ENCODE measurements around the gene TEPSIN. TPM values are rescaled to one million over a fixed set of nuclear protein-coding genes. Genes with fewer than 3 reads are reported as not detected.

TEPSIN gene
- total RNA-seq, 3 donors from 2014 or later: 37.4 to 60.2 (median 50.0) TPM

DNA sequence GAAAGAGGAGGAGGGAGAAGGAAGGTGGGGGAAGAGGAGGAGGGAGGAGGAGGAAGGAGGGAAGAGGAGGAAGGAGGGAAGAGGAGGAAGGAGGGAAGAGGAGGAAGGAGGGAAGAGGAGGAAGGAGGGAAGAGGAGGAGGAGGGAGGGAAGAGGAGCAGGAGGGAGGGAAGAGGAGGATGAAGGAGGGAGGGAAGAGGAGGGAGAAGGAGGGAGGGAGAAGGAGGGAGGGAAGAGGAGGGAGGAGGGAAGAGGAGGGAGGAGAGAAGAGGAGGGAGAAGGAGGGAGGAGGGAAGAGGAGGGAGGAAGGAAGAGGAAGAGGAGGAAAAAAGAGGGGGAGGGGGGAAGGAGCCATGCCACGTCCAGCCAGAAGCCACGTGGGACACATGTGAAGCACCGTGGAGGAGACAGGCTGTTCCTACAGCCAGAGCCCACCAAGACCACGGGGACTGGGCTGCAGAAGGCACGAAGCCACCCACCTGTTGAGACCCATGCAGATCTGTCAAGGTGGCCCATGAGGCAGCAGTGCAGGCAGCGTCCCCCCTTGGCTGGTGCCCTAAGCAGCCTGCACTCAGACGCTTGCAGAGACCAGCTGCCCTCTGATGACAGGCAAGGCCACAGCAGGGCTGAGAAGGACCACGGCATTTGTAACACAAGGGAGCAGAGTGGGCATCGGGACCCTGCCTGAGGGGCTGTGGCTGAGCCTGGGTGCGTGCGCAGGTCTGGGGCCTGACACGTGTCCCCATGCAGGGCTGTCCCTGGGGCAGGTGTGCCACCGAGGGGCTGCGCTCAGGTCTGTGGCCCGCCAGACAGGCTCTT lies 10.6 kb upstream of the TEPSIN start:
- no peak overlapping the region for H3K4me3 ChIP-seq
- ATAC-seq (no peak), DNase-seq (peak in 1 of 3 donors; percentile 48)
- TF ChIP-seq, protein P1, sequence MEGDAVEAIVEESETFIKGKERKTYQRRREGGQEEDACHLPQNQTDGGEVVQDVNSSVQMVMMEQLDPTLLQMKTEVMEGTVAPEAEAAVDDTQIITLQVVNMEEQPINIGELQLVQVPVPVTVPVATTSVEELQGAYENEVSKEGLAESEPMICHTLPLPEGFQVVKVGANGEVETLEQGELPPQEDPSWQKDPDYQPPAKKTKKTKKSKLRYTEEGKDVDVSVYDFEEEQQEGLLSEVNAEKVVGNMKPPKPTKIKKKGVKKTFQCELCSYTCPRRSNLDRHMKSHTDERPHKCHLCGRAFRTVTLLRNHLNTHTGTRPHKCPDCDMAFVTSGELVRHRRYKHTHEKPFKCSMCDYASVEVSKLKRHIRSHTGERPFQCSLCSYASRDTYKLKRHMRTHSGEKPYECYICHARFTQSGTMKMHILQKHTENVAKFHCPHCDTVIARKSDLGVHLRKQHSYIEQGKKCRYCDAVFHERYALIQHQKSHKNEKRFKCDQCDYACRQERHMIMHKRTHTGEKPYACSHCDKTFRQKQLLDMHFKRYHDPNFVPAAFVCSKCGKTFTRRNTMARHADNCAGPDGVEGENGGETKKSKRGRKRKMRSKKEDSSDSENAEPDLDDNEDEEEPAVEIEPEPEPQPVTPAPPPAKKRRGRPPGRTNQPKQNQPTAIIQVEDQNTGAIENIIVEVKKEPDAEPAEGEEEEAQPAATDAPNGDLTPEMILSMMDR (IDR thresholded peaks at IDR 0.05): no peak
- no peaks in the 10 kb centered on the region for H3K36me3 ChIP-seq (ENCODE audit: low read depth)
- peaks cover 33% of the 10 kb centered on the region for H3K4me1 ChIP-seq (ENCODE audit: low read depth)
- intact Hi-C loops (cut with DNase I, micrococcal nuclease): loop anchor here in 1 of 2 donors (10.0 kb wide), 1 partner anchor 235 kb away; no protein-coding TSS in a partner anchor
- no peaks in the 10 kb centered on the region for H3K9me3 ChIP-seq

GRCh38 chr17:81248649-81249048 lies 9.8 kb upstream of the TEPSIN start:
- TF ChIP-seq, protein P1 (IDR thresholded peaks at IDR 0.05): no peak
- Histone ChIP-seq H3K9me3 (no peaks in the 10 kb centered on the region), H3K4me1 (ENCODE audit: low read depth) (peaks cover 33% of the 10 kb centered on the region), H3K36me3 (ENCODE audit: low read depth) (no peaks in the 10 kb centered on the region), H3K4me3 (no peak overlapping the region)
- DNase-seq (peak in 1 of 3 donors; percentile 44), ATAC-seq (no peak)
- intact Hi-C loops (cut with DNase I, micrococcal nuclease): no loop called here

GRCh38 chr17:81247339-81247990 lies 8.6 kb upstream of the TEPSIN start:
- no peak overlapping the region for H3K4me3 ChIP-seq
- H3K9me3 ChIP-seq: no peaks in the 10 kb centered on the region
- intact Hi-C loops (cut with DNase I, micrococcal nuclease): no loop called here
- TF ChIP-seq, protein P1 (IDR thresholded peaks at IDR 0.05): no peak
- no peaks in the 10 kb centered on the region for H3K36me3 ChIP-seq (ENCODE audit: low read depth)
- ATAC-seq (no peak), DNase-seq (no peak)
- H3K4me1 ChIP-seq (ENCODE audit: low read depth): peaks cover 25% of the 10 kb centered on the region

DNA sequence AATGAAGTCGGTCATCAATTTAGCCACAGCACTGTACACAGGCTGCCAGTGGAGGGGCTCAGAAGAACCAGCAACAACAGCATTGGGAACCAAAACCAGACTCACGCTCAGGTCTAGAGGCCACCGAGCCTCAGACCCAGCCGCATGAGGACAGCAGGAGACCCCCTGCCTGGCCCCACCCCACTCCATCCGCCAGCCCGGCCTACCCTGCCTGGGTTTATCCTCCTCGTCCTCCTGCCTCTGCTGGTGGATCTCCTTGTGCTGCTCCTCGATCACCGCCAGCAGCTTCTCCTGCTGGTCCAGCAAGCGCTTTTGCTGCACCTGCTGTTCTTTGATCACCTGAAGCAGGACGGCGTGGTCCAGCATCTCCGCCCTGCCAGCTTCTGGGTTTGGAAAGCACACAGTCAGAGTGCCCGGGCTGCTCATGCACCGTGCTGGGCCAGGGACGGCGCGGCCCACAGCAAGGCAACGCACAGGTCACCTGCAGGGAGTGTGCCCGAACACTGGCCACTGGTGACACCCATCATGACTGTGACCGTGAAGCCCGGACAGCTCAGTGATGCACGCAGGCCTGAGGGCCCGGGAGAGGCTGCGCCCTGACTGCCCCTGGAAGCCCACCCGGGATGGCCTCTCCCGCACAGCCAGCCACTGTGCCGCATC lies 8.0 kb upstream of the TEPSIN start:
- Histone ChIP-seq H3K4me1 (ENCODE audit: low read depth) (peaks cover 18% of the 10 kb centered on the region), H3K36me3 (ENCODE audit: low read depth) (no peaks in the 10 kb centered on the region), H3K4me3 (no peak overlapping the region), H3K9me3 (no peaks in the 10 kb centered on the region)
- intact Hi-C loops (cut with DNase I, micrococcal nuclease): no loop called here
- DNase-seq: peak in 1 of 3 donors; percentile 45
- TF ChIP-seq, protein P1 (IDR thresholded peaks at IDR 0.05): no peak
- no peak for ATAC-seq

DNA sequence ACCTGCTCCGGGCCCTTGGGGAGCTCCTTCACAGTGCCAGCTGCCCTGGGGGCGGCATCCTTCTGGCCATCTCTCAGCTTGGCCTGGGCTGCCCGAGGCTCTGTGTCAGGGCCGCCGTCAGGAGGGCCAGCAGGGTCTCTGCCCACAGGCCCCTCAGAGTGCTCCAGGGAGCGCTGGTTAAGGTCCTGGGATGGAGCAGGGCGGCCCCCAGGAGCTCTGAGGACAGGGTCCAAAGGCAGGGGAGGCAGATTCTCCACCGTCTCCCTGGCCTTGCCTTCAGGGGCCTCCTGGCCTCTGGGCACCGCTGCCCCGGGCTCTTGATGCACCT lies 7.5 kb upstream of the TEPSIN start:
- TF ChIP-seq, protein P1 (IDR thresholded peaks at IDR 0.05): no peak
- peaks cover 16% of the 10 kb centered on the region for H3K4me1 ChIP-seq (ENCODE audit: low read depth)
- ATAC-seq (no peak), DNase-seq (peak in 1 of 3 donors; percentile 41)
- H3K4me3 ChIP-seq: no peak overlapping the region
- no peaks in the 10 kb centered on the region for H3K36me3 ChIP-seq (ENCODE audit: low read depth)
- no peaks in the 10 kb centered on the region for H3K9me3 ChIP-seq
- intact Hi-C loops (cut with DNase I, micrococcal nuclease): no loop called here

Data from mucosa of descending colon (tissue), 3 donors.